Endodermal cell (in vitro differentiated cells): Measurements from ENCODE around the gene CH25H. TPM values are rescaled to one million over a fixed set of nuclear protein-coding genes. Genes with fewer than 3 reads are reported as not detected.

Experiments used
- DNase-seq: peaks from one replicate; pipeline ENCODE4 v3.0.0-alpha.2; 2017
- H3K27ac ChIP-seq: 2 replicates; pipeline ENCODE4 v1.5.1; 2013; ENCODE audit warnings: mild to moderate bottlenecking, low read depth, low read length, moderate library complexity
- H3K27me3 ChIP-seq: 2 replicates; pipeline ENCODE4 v1.6.1; 2013; ENCODE audit warnings: mild to moderate bottlenecking, low read length, moderate library complexity; ENCODE audit not compliant: insufficient read depth, control insufficient read depth, poor library complexity, severe bottlenecking
- H3K36me3 ChIP-seq: 2 replicates; pipeline ENCODE4 v1.7.0; 2013; ENCODE audit warnings: mild to moderate bottlenecking, low read length, moderate library complexity; ENCODE audit not compliant: control insufficient read depth, insufficient read depth
- H3K4me1 ChIP-seq: one replicate; pipeline ENCODE4 v1.7.0; 2013; ENCODE audit warnings: low read length; ENCODE audit not compliant: control insufficient read depth, insufficient read depth
- H3K4me3 ChIP-seq: 2 replicates; pipeline ENCODE4 v1.5.1; 2013; ENCODE audit warnings: mild to moderate bottlenecking, low read length, moderate library complexity
- H3K9ac ChIP-seq: 2 replicates; pipeline ENCODE4 v1.6.1; 2013; ENCODE audit warnings: mild to moderate bottlenecking, low read length, moderate library complexity; ENCODE audit not compliant: poor library complexity, severe bottlenecking; ENCODE audit errors: extremely low read depth
- H3K9me3 ChIP-seq: 2 replicates; pipeline ENCODE4 v1.6.1; 2013; ENCODE audit warnings: mild to moderate bottlenecking, low read length, moderate library complexity; ENCODE audit not compliant: control insufficient read depth
- H3K27ac Mint-ChIP-seq: 2 replicates; pipeline ENCODE4 v1.8.0; 2020; ENCODE audit warnings: mixed read lengths
- H3K27me3 Mint-ChIP-seq: 2 replicates; pipeline ENCODE4 v1.8.0; 2021; ENCODE audit warnings: mild to moderate bottlenecking, mixed read lengths; ENCODE audit not compliant: insufficient read depth
- H3K36me3 Mint-ChIP-seq: 2 replicates; pipeline ENCODE4 v1.8.0; 2020; ENCODE audit warnings: low read depth, mixed read lengths
- H3K4me1 Mint-ChIP-seq: 2 replicates; pipeline ENCODE4 v1.8.0; 2020; ENCODE audit warnings: mixed read lengths
- H3K4me3 Mint-ChIP-seq: 2 replicates; pipeline ENCODE4 v1.8.0; 2020; ENCODE audit warnings: mild to moderate bottlenecking, moderate library complexity, mixed read lengths
- H3K9me3 Mint-ChIP-seq: 2 replicates; pipeline ENCODE4 v1.8.0; 2020; ENCODE audit warnings: mild to moderate bottlenecking, mixed read lengths
- WGBS, 2 experiments: methylation state at CpG; one replicate each; pipeline versions ENCODE4 v1.1.5 to v1.1.7; 2013; ENCODE audit warnings: missing lambda C conversion rate in 2 of 2, mixed read lengths in 1 of 2; ENCODE audit not compliant: insufficient coverage in 1 of 2, insufficient read length in 1 of 2; 5-methylcytosine and 5-hydroxymethylcytosine counted together
- total RNA-seq, 2 donors: library from RNA; stranded (reverse); fragmentation: NEBNext Ultra II Directional in 1 of 2; extraction: Animal tissue kit (Norgen Biotek cat#: 25700) in 1 of 2; gene quantifications; 2 replicates in 1 of 2; 3 replicates in 1 of 2; pipeline ENCODE4 v1.2.1, GENCODE V29; 2021
- TF ChIP-seq, protein P1 (sequence below): fragments of 200-600 bp; sonication (generic); conservative IDR thresholded peaks from 2 replicates; pipeline ENCODE4 v1.5.0; 2021; ENCODE audit warnings: antibody characterized with exemption, mild to moderate bottlenecking

CH25H gene
- total RNA-seq, 2 donors from 2014 or later = not detected

DNA sequence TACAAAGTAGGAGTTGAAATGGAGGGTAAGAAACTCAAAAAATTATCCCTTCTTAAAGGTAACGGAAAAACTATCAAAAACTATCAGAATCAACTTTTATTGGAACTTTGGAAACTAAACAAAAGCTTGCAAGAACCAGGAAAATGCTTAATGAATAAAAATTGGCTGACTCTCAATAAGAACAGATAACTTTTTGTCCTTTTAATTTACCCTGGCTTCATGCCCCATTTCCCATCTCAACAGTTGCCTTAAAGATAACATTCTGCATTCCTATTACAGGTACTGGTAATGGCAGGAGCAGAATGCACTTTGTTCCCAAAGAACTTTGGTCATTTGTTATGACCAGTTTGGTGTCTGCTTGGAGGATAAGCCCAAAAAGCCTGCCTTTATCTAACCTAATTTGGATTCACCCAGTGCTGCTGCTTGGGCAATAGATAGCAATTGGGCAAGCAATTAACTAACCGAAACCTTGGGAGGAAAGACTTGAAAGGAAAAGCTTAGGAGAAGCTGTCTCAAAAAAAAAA lies 17.8 kb downstream of the CH25H start:
- Mint-ChIP-seq H3K4me3 (no peak overlapping the region), H3K9me3 (no peaks in the 10 kb centered on the region), H3K27me3 (peaks cover 13% of the 10 kb centered on the region), H3K4me1 (peaks cover 5% of the 10 kb centered on the region), H3K27ac (no peak overlapping the region), H3K36me3 (no peaks in the 10 kb centered on the region)
- DNase-seq = no peak
- Histone ChIP-seq H3K27me3 (no peaks in the 10 kb centered on the region), H3K36me3 (no peaks in the 10 kb centered on the region), H3K4me3 (no peak overlapping the region), H3K9me3 (no peaks in the 10 kb centered on the region), H3K9ac (no peak overlapping the region), H3K27ac (no peak overlapping the region), H3K4me1 (no peaks in the 10 kb centered on the region)
- WGBS, 2 experiments = 83 to 86% methylated on average over 1 to 2 of the region's 2 CpGs
- TF ChIP-seq, protein P1, sequence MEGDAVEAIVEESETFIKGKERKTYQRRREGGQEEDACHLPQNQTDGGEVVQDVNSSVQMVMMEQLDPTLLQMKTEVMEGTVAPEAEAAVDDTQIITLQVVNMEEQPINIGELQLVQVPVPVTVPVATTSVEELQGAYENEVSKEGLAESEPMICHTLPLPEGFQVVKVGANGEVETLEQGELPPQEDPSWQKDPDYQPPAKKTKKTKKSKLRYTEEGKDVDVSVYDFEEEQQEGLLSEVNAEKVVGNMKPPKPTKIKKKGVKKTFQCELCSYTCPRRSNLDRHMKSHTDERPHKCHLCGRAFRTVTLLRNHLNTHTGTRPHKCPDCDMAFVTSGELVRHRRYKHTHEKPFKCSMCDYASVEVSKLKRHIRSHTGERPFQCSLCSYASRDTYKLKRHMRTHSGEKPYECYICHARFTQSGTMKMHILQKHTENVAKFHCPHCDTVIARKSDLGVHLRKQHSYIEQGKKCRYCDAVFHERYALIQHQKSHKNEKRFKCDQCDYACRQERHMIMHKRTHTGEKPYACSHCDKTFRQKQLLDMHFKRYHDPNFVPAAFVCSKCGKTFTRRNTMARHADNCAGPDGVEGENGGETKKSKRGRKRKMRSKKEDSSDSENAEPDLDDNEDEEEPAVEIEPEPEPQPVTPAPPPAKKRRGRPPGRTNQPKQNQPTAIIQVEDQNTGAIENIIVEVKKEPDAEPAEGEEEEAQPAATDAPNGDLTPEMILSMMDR = no peak

DNA sequence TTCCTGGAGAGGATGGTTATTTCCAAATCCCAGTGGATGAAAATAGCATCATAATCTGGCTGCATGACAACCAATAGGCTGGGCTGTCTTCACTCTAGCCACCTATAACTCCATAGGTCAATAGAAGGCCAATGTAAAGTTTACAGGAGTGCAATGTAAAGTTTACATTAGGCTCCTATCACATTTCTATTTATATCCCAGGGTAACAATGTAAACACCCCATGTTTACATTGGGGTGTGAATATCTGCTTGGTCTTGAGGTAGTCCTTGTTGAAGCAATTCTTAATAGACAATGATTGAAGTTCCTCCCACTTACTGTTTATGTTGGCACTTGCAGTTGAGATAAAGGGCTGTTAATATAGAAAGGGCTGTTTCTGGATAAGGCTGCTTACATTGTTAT lies 21.5 kb downstream of the CH25H start:
- Histone ChIP-seq H3K4me3 (no peak overlapping the region), H3K9me3 (peaks cover 5% of the 10 kb centered on the region), H3K9ac (no peak overlapping the region), H3K4me1 (no peaks in the 10 kb centered on the region), H3K27ac (no peak overlapping the region), H3K27me3 (no peaks in the 10 kb centered on the region), H3K36me3 (no peaks in the 10 kb centered on the region)
- Mint-ChIP-seq H3K36me3 (no peaks in the 10 kb centered on the region), H3K27ac (no peak overlapping the region), H3K4me1 (peaks cover 5% of the 10 kb centered on the region), H3K27me3 (peaks cover 13% of the 10 kb centered on the region), H3K9me3 (peaks cover 3% of the 10 kb centered on the region), H3K4me3 (no peak overlapping the region)
- DNase-seq = no peak
- TF ChIP-seq, protein P1 = no peak

DNA sequence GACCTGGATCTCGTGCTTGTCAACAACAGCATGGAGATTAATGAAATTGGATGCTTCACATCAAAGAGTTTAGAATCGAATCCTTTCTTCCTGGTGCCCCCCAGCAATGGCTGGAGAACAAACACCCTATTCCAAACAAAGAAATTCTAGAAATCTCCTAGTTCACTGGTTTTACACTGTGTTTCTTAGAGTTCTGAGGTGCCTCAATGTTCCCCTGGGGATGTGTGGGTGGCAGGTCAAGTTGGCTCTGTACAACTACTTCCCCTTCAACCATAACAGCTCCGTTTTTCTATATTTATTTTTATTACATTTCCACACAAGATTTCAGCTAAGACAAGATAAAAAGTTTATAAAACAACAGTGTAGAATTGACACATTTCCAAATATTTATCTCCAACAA lies 22.5 kb downstream of the CH25H start:
- Histone ChIP-seq H3K4me1 (no peaks in the 10 kb centered on the region), H3K9ac (no peak overlapping the region), H3K27ac (no peak overlapping the region), H3K36me3 (no peaks in the 10 kb centered on the region), H3K4me3 (no peak overlapping the region), H3K27me3 (no peaks in the 10 kb centered on the region), H3K9me3 (peaks cover 10% of the 10 kb centered on the region)
- no peak overlapping the region for H3K27ac Mint-ChIP-seq
- peaks cover 5% of the 10 kb centered on the region for H3K4me1 Mint-ChIP-seq
- H3K27me3 Mint-ChIP-seq = peaks cover 13% of the 10 kb centered on the region
- TF ChIP-seq, protein P1 = no peak
- WGBS, 2 experiments = 90% methylated on average over 2 to 3 of the region's 3 CpGs
- H3K4me3 Mint-ChIP-seq = no peak overlapping the region
- no peaks in the 10 kb centered on the region for H3K36me3 Mint-ChIP-seq
- DNase-seq = no peak
- peaks cover 3% of the 10 kb centered on the region for H3K9me3 Mint-ChIP-seq
